ENCODE data around the gene BAHCC1. TPM values are rescaled to one million over a fixed set of nuclear protein-coding genes. Genes with fewer than 3 reads are reported as not detected.

The BAHCC1 gene
- total RNA-seq, 6 donors from 2014 or later: 8.2 to 81.7 (median 21.0) TPM

DNA sequence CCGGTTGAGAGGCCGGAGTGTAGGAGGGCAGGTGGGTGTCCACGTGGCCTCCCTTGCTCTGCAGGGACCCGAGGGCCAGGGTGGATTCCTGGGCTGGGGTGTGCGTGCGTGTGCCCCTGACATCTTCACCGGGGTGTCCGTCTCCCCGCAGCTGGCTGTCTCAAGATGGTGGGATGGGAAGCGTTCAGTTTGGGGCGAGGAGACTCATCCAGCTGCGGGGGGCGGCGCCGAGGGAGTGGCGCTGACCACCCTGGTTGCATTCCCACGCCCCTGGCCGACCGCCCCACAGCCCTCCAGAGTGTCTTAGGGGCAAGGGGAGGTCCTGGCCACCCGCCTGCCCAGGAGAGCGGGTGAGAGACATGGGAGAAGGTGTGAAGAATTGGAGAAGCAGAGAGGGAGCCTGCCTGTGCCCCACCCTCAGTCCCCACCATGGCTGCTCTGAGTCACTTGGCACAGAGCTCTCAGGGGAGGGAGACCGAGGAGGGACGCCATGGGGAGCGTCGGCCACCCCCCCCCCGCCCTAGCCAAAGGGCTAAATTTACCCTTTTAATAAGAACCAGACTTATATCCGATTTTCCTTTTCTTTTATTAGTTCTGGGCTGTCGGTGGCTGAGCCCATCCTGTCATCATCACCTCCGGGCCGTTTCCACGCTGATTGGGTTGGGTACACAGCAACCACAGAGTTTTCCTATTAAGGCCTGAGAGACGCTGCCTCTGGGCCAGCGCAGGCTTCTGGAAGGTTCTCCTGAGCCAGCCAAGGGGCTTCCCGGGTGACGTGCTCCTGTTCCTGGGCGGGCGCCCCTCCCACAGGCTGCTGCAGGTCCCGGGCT, 22.0 kb downstream of the BAHCC1 start:
- H3K9me3 ChIP-seq: no peaks in the 10 kb centered on the region
- H3K36me3 ChIP-seq: no peaks in the 10 kb centered on the region
- H3K27me3 ChIP-seq: no peaks in the 10 kb centered on the region
- TF ChIP-seq POLR2AphosphoS5 (IDR thresholded peaks at IDR 0.05): no peak
- TF ChIP-seq, protein P1, sequence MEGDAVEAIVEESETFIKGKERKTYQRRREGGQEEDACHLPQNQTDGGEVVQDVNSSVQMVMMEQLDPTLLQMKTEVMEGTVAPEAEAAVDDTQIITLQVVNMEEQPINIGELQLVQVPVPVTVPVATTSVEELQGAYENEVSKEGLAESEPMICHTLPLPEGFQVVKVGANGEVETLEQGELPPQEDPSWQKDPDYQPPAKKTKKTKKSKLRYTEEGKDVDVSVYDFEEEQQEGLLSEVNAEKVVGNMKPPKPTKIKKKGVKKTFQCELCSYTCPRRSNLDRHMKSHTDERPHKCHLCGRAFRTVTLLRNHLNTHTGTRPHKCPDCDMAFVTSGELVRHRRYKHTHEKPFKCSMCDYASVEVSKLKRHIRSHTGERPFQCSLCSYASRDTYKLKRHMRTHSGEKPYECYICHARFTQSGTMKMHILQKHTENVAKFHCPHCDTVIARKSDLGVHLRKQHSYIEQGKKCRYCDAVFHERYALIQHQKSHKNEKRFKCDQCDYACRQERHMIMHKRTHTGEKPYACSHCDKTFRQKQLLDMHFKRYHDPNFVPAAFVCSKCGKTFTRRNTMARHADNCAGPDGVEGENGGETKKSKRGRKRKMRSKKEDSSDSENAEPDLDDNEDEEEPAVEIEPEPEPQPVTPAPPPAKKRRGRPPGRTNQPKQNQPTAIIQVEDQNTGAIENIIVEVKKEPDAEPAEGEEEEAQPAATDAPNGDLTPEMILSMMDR (IDR thresholded peaks at IDR 0.05): no peak
- TF ChIP-seq EP300 (IDR thresholded peaks at IDR 0.05): no peak
- no peak for TF ChIP-seq POLR2A (IDR thresholded peaks at IDR 0.05)
- peak overlapping the region; percentile 81 to 96 (median 85) for H3K27ac ChIP-seq
- WGBS, 2 donors: 81 to 85% methylated on average over 25 to 37 of the region's 38 CpGs
- peak in 1 of 2 donors; percentile 85 for DNase-seq
- H3K4me1 ChIP-seq: peaks cover 45 to 57% (median 48%) of the 10 kb centered on the region in 4 donors
- no peak overlapping the region for H3K4me3 ChIP-seq
- ATAC-seq (ENCODE audit: low FRiP score in 2 of 2): peak in 1 of 2 donors; percentile 15

DNA sequence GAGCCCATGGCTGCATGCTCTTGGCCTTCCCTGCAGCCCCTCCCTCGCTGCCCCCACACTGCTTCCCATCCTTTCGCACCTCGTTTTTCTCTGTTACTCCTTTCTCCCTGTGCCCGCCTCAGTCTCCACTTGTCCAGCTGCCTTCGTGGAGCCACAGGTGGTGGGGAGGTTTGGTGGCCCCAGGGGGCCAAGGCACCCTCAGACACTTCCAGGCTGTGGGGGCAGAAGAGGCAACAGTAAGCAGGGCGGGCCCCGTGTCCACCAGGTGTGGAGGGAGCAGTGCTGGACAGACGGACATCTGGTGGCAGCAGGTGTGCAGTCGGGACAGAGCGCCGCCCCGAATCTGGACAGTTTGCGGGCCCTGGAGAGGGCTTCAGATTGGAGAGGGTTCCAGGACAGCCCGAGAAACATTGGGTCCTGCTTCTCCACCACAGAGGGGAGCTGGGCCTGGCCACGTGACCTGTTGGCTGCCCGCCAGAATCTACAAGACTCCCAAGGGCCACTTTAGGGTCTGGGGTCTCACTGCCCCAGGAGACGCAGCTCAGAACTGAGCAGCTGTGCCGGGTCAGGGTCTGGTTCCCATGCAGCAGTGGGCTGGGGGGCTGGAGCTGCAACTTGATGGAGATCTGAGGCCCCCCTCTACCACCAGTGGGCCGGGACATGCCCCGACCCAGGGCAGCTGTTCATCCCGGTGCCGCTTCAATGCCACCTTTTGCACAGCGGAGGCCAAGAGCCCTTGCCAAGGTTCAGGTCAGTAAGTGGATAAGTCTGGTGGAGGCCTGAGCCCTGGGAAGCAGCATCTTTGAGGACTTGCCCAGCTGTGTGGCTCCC, 22.8 kb downstream of the BAHCC1 start:
- Histone ChIP-seq H3K4me1 (peaks cover 45 to 57% (median 48%) of the 10 kb centered on the region in 4 donors), H3K27ac (peak overlapping the region; percentile 81 to 96 (median 85)), H3K9me3 (no peaks in the 10 kb centered on the region), H3K4me3 (no peak overlapping the region), H3K36me3 (no peaks in the 10 kb centered on the region), H3K27me3 (no peaks in the 10 kb centered on the region)
- 81 to 83% methylated on average over 11 to 22 of the region's 23 CpGs for WGBS, 2 donors
- ATAC-seq (ENCODE audit: low FRiP score in 2 of 2) (no peak), DNase-seq (peak in 1 of 2 donors; percentile 71)
- no peak for TF ChIP-seq POLR2A (IDR thresholded peaks at IDR 0.05)
- no peak for TF ChIP-seq POLR2AphosphoS5 (IDR thresholded peaks at IDR 0.05)
- TF ChIP-seq, protein P1 (IDR thresholded peaks at IDR 0.05): no peak
- no peak for TF ChIP-seq EP300 (IDR thresholded peaks at IDR 0.05)

DNA sequence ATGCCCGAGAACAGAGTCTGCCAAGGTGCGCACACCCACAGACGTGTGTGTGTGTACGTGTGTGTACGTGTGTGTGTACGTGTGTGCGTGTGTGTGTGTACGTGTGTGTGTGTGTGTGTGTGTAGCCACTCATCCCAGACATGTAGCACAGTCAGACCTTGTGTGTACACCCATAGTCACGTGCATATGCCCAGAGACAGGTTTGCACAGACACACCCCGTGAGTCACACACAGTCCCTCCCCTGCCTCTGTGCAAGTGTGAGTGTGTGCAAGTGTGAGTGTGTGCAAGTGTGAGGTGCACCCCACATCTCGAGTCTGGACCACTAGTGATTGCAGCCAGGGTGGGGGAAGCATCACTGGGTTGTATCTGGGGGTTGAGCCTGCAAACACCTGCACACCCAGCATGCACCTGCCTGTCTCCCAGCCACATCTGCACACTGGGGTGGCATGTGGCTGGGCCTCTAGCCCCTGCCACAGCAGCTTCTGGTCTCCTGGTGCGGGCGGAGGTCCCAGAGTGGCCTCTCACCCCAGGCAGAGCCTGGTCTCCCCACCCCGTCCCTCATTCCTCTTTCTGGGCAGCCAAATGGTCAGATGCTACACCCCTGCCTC, 23.6 kb downstream of the BAHCC1 start:
- TF ChIP-seq, protein P1 (IDR thresholded peaks at IDR 0.05): no peak
- TF ChIP-seq EP300 (IDR thresholded peaks at IDR 0.05): no peak
- TF ChIP-seq POLR2AphosphoS5 (IDR thresholded peaks at IDR 0.05): no peak
- no peak for TF ChIP-seq POLR2A (IDR thresholded peaks at IDR 0.05)

DNA sequence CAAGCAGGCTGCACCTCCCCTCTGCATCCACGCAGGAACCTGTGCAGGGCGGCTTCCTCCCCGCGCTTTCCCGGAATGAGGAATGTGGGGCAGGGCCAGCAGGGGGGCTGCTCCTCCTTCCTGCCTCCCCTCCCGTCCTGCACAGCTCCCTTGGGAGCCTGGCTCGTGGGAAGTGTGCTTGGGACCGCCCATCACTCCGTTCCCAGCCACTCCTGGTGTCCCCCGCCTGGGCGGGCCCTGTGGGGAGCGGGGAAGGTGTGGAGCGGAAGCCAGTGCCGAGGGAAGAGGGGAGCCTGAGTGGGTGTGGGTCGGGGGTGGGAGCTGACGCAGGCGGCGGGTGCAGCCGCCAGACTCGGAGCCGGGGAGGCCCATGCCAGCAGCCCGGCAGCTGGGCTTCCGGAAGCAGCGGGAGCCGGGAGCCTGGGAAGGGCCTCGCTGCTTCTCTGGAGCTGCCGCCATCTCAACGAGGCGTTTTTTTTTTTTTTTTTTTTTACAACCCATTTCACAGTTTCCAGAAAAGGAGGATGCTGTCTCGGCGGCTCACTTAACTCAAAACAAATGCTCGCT, 24.1 kb downstream of the BAHCC1 start:
- ATAC-seq (ENCODE audit: low FRiP score in 2 of 2) (peak; percentile 68 to 81), DNase-seq (peak; percentile 79 to 93)
- Histone ChIP-seq H3K9me3 (no peaks in the 10 kb centered on the region), H3K4me3 (peak overlapping the region in 3 of 4 donors; percentile 29 to 39 (median 35)), H3K4me1 (peaks cover 50 to 65% (median 57%) of the 10 kb centered on the region in 4 donors), H3K27ac (peak overlapping the region; percentile 81 to 96 (median 85)), H3K27me3 (no peaks in the 10 kb centered on the region), H3K36me3 (no peaks in the 10 kb centered on the region)
- TF ChIP-seq EP300 (IDR thresholded peaks at IDR 0.05) (peak in 1 of 4 donors; percentile 52), POLR2AphosphoS5 (IDR thresholded peaks at IDR 0.05) (peak; percentile 76 to 90), POLR2A (IDR thresholded peaks at IDR 0.05) (peak in 1 of 4 donors; percentile 58)
- TF ChIP-seq, protein P1 (IDR thresholded peaks at IDR 0.05): no peak
- WGBS, 2 donors: 17 to 26% methylated on average over 20 to 27 of the region's 32 CpGs

More for the DNA sequence above, 23.6 kb downstream of the BAHCC1 start:
- no peak for ATAC-seq (ENCODE audit: low FRiP score in 2 of 2)
- H3K36me3 ChIP-seq: no peaks in the 10 kb centered on the region
- peak overlapping the region in 3 of 4 donors; percentile 29 to 39 (median 35) for H3K4me3 ChIP-seq
- 47 to 53% methylated on average over 6 to 14 of the region's 14 CpGs for WGBS, 2 donors
- peak overlapping the region; percentile 81 to 96 (median 85) for H3K27ac ChIP-seq
- H3K9me3 ChIP-seq: no peaks in the 10 kb centered on the region
- DNase-seq: no peak
- H3K4me1 ChIP-seq: peaks cover 50 to 60% (median 53%) of the 10 kb centered on the region in 4 donors
- H3K27me3 ChIP-seq: no peaks in the 10 kb centered on the region
